IgD-negative memory B cell (primary cell): ENCODE measurements around the gene SLF1. TPM values are rescaled to one million over a fixed set of nuclear protein-coding genes. Genes with fewer than 3 reads are reported as not detected.

Experiments
- H3K27ac Mint-ChIP-seq, 3 donors: one replicate each; pipeline ENCODE4 v1.8.0; 2020 to 2022; ENCODE audit warnings: mild to moderate bottlenecking in 3 of 3, mixed read lengths in 3 of 3, moderate library complexity in 1 of 3
- H3K27me3 Mint-ChIP-seq: one replicate; pipeline ENCODE4 v1.8.0; 2021; ENCODE audit warnings: mixed read lengths
- H3K36me3 Mint-ChIP-seq: one replicate; pipeline ENCODE4 v1.8.0; 2020; ENCODE audit warnings: mild to moderate bottlenecking, mixed read lengths
- H3K4me1 Mint-ChIP-seq, 3 donors: one replicate each; pipeline ENCODE4 v1.8.0; 2020 to 2022; ENCODE audit warnings: mixed read lengths in 3 of 3, mild to moderate bottlenecking in 1 of 3
- H3K4me3 Mint-ChIP-seq, 4 donors: one replicate each; pipeline ENCODE4 v1.8.0; 2020 to 2022; ENCODE audit warnings: mild to moderate bottlenecking in 4 of 4, mixed read lengths in 4 of 4, moderate library complexity in 3 of 4
- H3K9me3 Mint-ChIP-seq, 3 donors: one replicate each; pipeline ENCODE4 v1.8.0; 2020 to 2021; ENCODE audit warnings: mixed read lengths in 3 of 3, mild to moderate bottlenecking in 1 of 3
- polyA plus RNA-seq: library from polyadenylated mRNA; unstranded; fragments of 300-500 nt; fragmentation: Illumina TruSeq; gene quantifications from one replicate; pipeline ENCODE4 v1.2.3, GENCODE V29; 2021

Gene SLF1
- polyA plus RNA-seq, 1 donor from 2014 or later: 3.9 TPM

DNA sequence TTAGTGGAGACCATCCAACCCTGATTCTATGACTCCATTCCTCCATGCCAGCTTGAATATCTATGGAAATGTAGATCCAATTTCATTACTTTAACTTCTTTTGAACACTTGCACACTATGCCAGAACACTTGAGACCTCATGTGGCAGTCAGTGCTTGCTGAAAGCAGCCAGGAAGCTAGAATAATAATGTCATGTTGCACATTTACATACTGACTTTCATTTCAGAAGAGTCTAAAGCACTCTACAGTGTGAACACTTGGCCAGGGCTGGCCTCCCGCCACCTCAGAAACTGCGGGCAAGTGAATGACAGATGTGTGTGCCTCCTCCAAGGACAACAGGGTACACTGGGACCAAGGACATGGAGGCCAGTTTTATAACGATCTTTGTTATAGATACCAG lies 97.3 kb downstream of the SLF1 start:
- no peak overlapping the region for H3K27ac Mint-ChIP-seq
- H3K27me3 Mint-ChIP-seq: no peaks in the 10 kb centered on the region
- peaks cover 0 to 3% (median 0%) of the 10 kb centered on the region in 3 donors for H3K9me3 Mint-ChIP-seq
- no peak overlapping the region for H3K4me3 Mint-ChIP-seq
- peaks cover 0 to 1% (median 0%) of the 10 kb centered on the region in 3 donors for H3K4me1 Mint-ChIP-seq
- H3K36me3 Mint-ChIP-seq: peaks cover 11% of the 10 kb centered on the region

GRCh38 chr5:94725142-94725541 lies 106.7 kb downstream of the SLF1 start:
- no peak overlapping the region for H3K27ac Mint-ChIP-seq
- H3K4me1 Mint-ChIP-seq: peaks cover 0 to 1% (median 0%) of the 10 kb centered on the region in 3 donors
- no peaks in the 10 kb centered on the region for H3K27me3 Mint-ChIP-seq
- H3K36me3 Mint-ChIP-seq: no peaks in the 10 kb centered on the region
- H3K4me3 Mint-ChIP-seq: no peak overlapping the region
- H3K9me3 Mint-ChIP-seq: peaks cover 0 to 2% (median 0%) of the 10 kb centered on the region in 3 donors

- H3K9me3 Mint-ChIP-seq: no peaks in the 10 kb centered on the region
- H3K36me3 Mint-ChIP-seq: no peaks in the 10 kb centered on the region
- no peak overlapping the region for H3K4me3 Mint-ChIP-seq
- H3K27me3 Mint-ChIP-seq: no peaks in the 10 kb centered on the region
- no peaks in the 10 kb centered on the region for H3K4me1 Mint-ChIP-seq
- no peak overlapping the region for H3K27ac Mint-ChIP-seq
Observed at GRCh38 chr5:94731471-94731870, 113.0 kb downstream of the SLF1 start.

- Mint-ChIP-seq H3K36me3 (no peaks in the 10 kb centered on the region), H3K4me3 (no peak overlapping the region), H3K27me3 (no peaks in the 10 kb centered on the region), H3K4me1 (no peaks in the 10 kb centered on the region), H3K9me3 (no peaks in the 10 kb centered on the region), H3K27ac (no peak overlapping the region)
Observed at GRCh38 chr5:94736498-94736897, 118.0 kb downstream of the SLF1 start.

DNA sequence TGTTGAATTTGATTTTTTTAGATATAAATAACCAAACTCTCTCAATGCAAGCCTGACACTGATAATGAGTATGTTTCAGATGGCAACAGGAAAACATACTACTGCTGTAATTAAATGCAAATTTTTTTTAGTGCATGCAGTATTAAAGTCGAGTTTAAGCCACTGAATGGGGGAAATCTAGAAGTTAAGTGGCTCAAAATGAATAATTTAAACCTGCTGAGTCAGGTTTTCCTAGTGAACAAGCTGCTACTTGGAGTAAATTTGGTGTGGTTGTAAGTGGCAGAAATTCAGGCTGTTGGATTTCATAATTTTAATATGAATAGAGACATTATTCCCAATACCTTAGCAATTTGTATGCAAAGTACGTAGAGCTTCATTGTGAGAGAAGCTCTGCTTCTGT lies 121.8 kb downstream of the SLF1 start:
- no peak overlapping the region for H3K27ac Mint-ChIP-seq
- H3K9me3 Mint-ChIP-seq: no peaks in the 10 kb centered on the region
- no peaks in the 10 kb centered on the region for H3K36me3 Mint-ChIP-seq
- H3K4me3 Mint-ChIP-seq: no peak overlapping the region
- H3K4me1 Mint-ChIP-seq: peaks cover 2 to 6% (median 5%) of the 10 kb centered on the region in 3 donors
- H3K27me3 Mint-ChIP-seq: no peaks in the 10 kb centered on the region

DNA sequence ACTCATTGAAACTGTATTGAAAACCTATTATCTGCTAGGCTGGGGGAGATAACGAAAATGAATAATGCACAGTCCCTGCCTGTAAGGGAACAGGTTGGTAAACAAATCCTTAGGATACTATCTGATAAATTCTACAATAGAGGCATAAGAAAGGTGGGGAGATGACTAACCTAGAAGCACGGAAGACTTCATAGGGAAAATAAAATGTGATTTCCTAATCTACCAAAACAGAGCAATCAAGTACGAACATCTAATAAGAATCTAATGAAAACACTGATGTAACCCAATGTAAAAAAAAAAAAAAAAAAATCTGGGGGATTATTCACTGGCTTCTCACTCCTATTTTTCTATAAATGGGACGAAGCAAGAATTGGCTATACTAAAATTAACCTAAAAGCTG lies 124.4 kb downstream of the SLF1 start:
- Mint-ChIP-seq H3K9me3 (no peaks in the 10 kb centered on the region), H3K4me3 (no peak overlapping the region), H3K27me3 (peaks cover 3% of the 10 kb centered on the region), H3K4me1 (peaks cover 17 to 21% (median 20%) of the 10 kb centered on the region in 3 donors), H3K36me3 (no peaks in the 10 kb centered on the region), H3K27ac (no peak overlapping the region)

DNA sequence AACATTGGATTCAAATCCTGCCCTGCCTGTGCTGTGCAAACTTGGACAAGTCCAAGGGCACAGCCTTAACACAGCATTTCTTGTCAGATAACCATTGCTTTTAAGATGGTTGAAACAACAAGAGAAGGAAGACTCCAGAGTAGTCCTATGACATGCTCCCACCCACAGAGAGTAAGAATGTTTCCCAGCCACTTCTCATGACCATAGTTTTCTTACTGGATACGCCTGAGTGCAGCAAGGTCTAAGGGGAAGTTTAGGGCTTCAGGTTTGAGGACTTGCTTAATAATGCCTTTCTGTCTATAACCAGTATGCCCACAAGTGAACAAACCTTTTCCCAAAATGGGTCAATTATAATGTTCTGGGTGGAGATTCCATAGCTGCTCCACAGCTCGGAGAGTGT lies 126.4 kb downstream of the SLF1 start:
- H3K4me3 Mint-ChIP-seq: no peak overlapping the region
- H3K9me3 Mint-ChIP-seq: no peaks in the 10 kb centered on the region
- peaks cover 17 to 24% (median 20%) of the 10 kb centered on the region in 3 donors for H3K4me1 Mint-ChIP-seq
- H3K27ac Mint-ChIP-seq: no peak overlapping the region
- H3K27me3 Mint-ChIP-seq: peaks cover 3% of the 10 kb centered on the region
- H3K36me3 Mint-ChIP-seq: no peaks in the 10 kb centered on the region

DNA sequence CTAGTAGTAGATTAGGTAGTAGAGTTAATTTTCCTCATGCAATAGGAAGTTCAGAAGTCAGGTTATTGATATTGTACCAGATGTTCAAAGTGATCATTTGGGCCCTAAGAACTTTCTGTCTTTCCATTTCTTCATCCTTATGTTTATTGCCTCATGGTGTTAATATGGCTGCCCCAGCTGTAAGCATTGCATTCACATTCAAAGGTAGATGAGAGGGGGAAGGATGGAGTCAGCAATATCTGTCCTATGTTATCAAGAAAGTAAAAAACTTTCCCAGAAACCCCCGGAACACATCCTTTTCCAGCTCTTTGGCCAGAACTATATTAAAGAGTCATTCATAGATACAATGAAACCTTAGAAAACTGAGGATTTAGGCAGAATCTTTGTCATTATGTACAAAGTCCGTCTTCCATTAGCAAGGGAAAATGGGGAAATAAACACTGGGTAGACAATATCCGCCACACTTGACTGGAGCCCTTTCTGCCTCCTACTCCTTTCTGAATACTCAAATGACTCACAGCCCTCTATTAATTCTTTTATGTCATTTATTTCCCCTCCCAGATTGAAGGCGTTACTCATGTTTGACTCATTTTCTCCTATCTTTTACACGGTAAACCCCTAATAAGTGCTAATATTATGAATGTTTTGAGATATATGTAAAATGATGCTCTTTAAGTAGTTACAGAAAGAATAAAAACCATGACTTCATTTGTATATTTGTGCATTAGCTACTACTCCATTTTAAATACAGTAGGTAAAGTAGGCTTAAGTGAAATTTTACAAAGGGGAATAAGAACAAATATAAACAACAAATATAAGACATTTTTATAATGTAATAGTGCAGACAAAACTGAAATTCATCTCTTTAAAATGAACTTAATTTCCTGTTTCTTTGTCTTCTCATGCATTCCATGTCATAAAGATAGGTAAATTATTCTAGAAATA lies 127.6 kb downstream of the SLF1 start:
- Mint-ChIP-seq H3K4me3 (peak overlapping the region in 2 of 4 donors; percentile 49 to 71), H3K4me1 (peaks cover 17 to 24% (median 20%) of the 10 kb centered on the region in 3 donors), H3K9me3 (no peaks in the 10 kb centered on the region), H3K27ac (peak overlapping the region in 2 of 3 donors; percentile 48 to 67), H3K27me3 (peaks cover 3% of the 10 kb centered on the region), H3K36me3 (no peaks in the 10 kb centered on the region)

- H3K27me3 Mint-ChIP-seq: peaks cover 3% of the 10 kb centered on the region
- H3K4me1 Mint-ChIP-seq: peaks cover 17 to 24% (median 20%) of the 10 kb centered on the region in 3 donors
- H3K9me3 Mint-ChIP-seq: no peaks in the 10 kb centered on the region
- peak overlapping the region in 1 of 3 donors; percentile 48 for H3K27ac Mint-ChIP-seq
- H3K4me3 Mint-ChIP-seq: peak overlapping the region in 2 of 4 donors; percentile 31 to 71
- H3K36me3 Mint-ChIP-seq: no peaks in the 10 kb centered on the region
Observed at GRCh38 chr5:94746731-94747124, 128.3 kb downstream of the SLF1 start.

Other genes starting within 250 kb of the SLF1 start
- gene KIAA0825, start 65 bp upstream of the SLF1 start, polyA plus RNA-seq: 0.84 TPM